Progenitor cell of endocrine pancreas (in vitro differentiated cells): Measurements from ENCODE around the gene FASTKD1. TPM values are rescaled to one million over a fixed set of nuclear protein-coding genes. Genes with fewer than 3 reads are reported as not detected.

Experiments
- DNase-seq: peaks from one replicate; pipeline ENCODE4 v3.0.0; 2021; ENCODE audit warnings: low spot score; ENCODE audit not compliant: unreplicated experiment
- H3K27ac Mint-ChIP-seq: 2 replicates; pipeline ENCODE4 v1.8.0; 2021; ENCODE audit warnings: mild to moderate bottlenecking, moderate library complexity, mixed read lengths
- H3K27me3 Mint-ChIP-seq: 2 replicates; pipeline ENCODE4 v1.8.0; 2021; ENCODE audit warnings: mixed read lengths
- H3K36me3 Mint-ChIP-seq: 2 replicates; pipeline ENCODE4 v1.8.0; 2022; ENCODE audit warnings: mixed read lengths; ENCODE audit not compliant: insufficient read depth
- H3K4me1 Mint-ChIP-seq: 2 replicates; pipeline ENCODE4 v1.8.0; 2021; ENCODE audit warnings: low read depth, mixed read lengths
- H3K4me3 Mint-ChIP-seq: 2 replicates; pipeline ENCODE4 v1.8.0; 2021; ENCODE audit warnings: low read depth, mild to moderate bottlenecking, moderate library complexity, mixed read lengths
- H3K9me3 Mint-ChIP-seq: 2 replicates; pipeline ENCODE4 v1.8.0; 2021; ENCODE audit warnings: low read depth, mixed read lengths
- total RNA-seq: library from RNA; stranded (reverse); gene quantifications from 2 replicates; pipeline ENCODE4 v1.2.1, GENCODE V29; 2021
- TF ChIP-seq, protein P1 (sequence below): fragments of 200-600 bp; sonication (generic); IDR thresholded peaks from one replicate; pipeline ENCODE4 v1.5.0; 2021; ENCODE audit warnings: antibody characterized with exemption, mild to moderate bottlenecking; ENCODE audit not compliant: unreplicated experiment

Gene FASTKD1
- total RNA-seq, 1 donor from 2014 or later: 46.4 TPM

DNA sequence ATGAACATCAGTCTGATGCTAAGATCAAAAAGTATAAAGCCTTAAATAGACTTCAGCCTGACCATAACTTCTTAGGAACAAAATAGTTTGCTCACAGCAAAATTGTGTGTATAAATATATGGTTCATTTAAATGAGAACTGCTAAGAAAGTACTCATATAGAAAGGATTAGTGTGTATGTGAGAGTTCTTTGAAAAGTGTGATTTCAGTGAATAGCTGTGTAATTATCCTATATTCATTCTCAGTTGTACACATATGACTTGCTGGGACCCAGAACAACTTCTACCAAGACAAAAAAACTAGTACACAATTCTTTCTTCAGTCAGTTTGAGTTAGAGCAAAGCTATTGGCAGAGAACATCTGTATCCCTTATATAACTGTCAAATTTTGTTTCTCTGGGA, 87.2 kb downstream of the FASTKD1 start:
- TF ChIP-seq, protein P1, sequence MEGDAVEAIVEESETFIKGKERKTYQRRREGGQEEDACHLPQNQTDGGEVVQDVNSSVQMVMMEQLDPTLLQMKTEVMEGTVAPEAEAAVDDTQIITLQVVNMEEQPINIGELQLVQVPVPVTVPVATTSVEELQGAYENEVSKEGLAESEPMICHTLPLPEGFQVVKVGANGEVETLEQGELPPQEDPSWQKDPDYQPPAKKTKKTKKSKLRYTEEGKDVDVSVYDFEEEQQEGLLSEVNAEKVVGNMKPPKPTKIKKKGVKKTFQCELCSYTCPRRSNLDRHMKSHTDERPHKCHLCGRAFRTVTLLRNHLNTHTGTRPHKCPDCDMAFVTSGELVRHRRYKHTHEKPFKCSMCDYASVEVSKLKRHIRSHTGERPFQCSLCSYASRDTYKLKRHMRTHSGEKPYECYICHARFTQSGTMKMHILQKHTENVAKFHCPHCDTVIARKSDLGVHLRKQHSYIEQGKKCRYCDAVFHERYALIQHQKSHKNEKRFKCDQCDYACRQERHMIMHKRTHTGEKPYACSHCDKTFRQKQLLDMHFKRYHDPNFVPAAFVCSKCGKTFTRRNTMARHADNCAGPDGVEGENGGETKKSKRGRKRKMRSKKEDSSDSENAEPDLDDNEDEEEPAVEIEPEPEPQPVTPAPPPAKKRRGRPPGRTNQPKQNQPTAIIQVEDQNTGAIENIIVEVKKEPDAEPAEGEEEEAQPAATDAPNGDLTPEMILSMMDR: no peak
- Mint-ChIP-seq H3K4me3 (no peak overlapping the region), H3K27me3 (no peaks in the 10 kb centered on the region), H3K36me3 (peaks cover 11% of the 10 kb centered on the region), H3K9me3 (peaks cover 3% of the 10 kb centered on the region), H3K27ac (no peak overlapping the region), H3K4me1 (peaks cover 1% of the 10 kb centered on the region)
- no peak for DNase-seq

DNA sequence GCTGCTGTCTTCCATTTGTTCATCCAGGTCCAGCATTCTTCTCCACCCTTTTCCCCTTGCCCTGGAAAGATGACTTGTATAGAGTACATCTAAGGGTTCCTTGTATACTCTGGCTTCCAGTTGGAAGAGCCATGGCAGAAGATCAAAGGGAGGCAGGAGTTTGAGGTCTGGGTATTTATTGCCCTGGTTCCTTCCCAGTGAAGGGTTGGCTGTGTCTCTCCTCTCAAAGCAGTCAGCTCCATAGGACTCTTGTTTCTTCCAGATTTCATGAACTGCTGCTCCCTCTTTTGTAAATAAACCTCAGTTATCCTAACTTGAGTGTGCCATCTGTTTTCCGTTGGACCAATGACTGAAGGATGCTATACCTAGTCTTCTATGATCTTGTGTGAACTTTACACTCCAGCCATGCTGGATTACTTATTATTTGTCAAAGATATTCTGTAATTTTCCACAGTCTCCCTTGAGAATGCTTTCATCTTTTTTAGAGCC, 88.0 kb downstream of the FASTKD1 start:
- no peak for DNase-seq
- H3K4me1 Mint-ChIP-seq: peaks cover 3% of the 10 kb centered on the region
- peaks cover 1% of the 10 kb centered on the region for H3K9me3 Mint-ChIP-seq
- H3K27ac Mint-ChIP-seq: no peak overlapping the region
- H3K36me3 Mint-ChIP-seq: peaks cover 7% of the 10 kb centered on the region
- TF ChIP-seq, protein P1: no peak
- no peaks in the 10 kb centered on the region for H3K27me3 Mint-ChIP-seq
- no peak overlapping the region for H3K4me3 Mint-ChIP-seq

GRCh38 chr2:169480079-169480465, 93.6 kb downstream of the FASTKD1 start:
- Mint-ChIP-seq H3K36me3 (no peaks in the 10 kb centered on the region), H3K4me1 (peaks cover 10% of the 10 kb centered on the region), H3K4me3 (peak overlapping the region; percentile 87), H3K27me3 (peaks cover 17% of the 10 kb centered on the region), H3K9me3 (no peaks in the 10 kb centered on the region), H3K27ac (peak overlapping the region; percentile 69)
- TF ChIP-seq, protein P1: no peak
- DNase-seq: no peak

Other genes with a start within 250 kb of the FASTKD1 start
- 42.2 and 44.4 TPM in 2 replicates for gene LRP2, start 211.3 kb downstream of the FASTKD1 start, total RNA-seq
- 8.2 and 8.3 TPM in 2 replicates for gene BBS5, start 94.4 kb downstream of the FASTKD1 start, total RNA-seq
- gene KLHL41, start 64.2 kb downstream of the FASTKD1 start, total RNA-seq: 0.36 and 0.42 TPM in 2 replicates
- gene PPIG, start 10.5 kb upstream of the FASTKD1 start, total RNA-seq: 62.1 and 66.5 TPM in 2 replicates
- gene CFAP210, start 120.5 kb upstream of the FASTKD1 start, total RNA-seq: 1.2 and 1.6 TPM in 2 replicates
- 13.5 and 17.3 TPM in 2 replicates for gene PHOSPHO2, start 120.6 kb upstream of the FASTKD1 start, total RNA-seq
- 50.1 and 56.9 TPM in 2 replicates for gene KLHL23, start 160.0 kb upstream of the FASTKD1 start, total RNA-seq
- gene SSB, start 225.0 kb upstream of the FASTKD1 start, total RNA-seq: 139 and 141 TPM in 2 replicates